Measurements from ENCODE around the gene FBXL14. TPM values are rescaled to one million over a fixed set of nuclear protein-coding genes. Genes with fewer than 3 reads are reported as not detected.

Gene FBXL14
- total RNA-seq, 4 donors from 2014 or later = 6.3 to 20.4 (median 12.7) TPM

GRCh38 chr12:1517007-1517406, 77.4 kb downstream of the FBXL14 start:
- H3K9me3 ChIP-seq = no peaks in the 10 kb centered on the region
- no peak for TF ChIP-seq POLR2A (IDR thresholded peaks at IDR 0.05)
- TF ChIP-seq, protein P1, sequence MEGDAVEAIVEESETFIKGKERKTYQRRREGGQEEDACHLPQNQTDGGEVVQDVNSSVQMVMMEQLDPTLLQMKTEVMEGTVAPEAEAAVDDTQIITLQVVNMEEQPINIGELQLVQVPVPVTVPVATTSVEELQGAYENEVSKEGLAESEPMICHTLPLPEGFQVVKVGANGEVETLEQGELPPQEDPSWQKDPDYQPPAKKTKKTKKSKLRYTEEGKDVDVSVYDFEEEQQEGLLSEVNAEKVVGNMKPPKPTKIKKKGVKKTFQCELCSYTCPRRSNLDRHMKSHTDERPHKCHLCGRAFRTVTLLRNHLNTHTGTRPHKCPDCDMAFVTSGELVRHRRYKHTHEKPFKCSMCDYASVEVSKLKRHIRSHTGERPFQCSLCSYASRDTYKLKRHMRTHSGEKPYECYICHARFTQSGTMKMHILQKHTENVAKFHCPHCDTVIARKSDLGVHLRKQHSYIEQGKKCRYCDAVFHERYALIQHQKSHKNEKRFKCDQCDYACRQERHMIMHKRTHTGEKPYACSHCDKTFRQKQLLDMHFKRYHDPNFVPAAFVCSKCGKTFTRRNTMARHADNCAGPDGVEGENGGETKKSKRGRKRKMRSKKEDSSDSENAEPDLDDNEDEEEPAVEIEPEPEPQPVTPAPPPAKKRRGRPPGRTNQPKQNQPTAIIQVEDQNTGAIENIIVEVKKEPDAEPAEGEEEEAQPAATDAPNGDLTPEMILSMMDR (IDR thresholded peaks at IDR 0.05) = peak in 1 of 6 experiments; percentile 10

More at GRCh38 chr12:1517007-1517406, 77.4 kb downstream of the FBXL14 start:
- peaks cover 0 to 12% (median 0%) of the 10 kb centered on the region in 4 donors for H3K4me1 ChIP-seq
- no peak overlapping the region for H3K4me3 ChIP-seq
- H3K36me3 ChIP-seq = no peaks in the 10 kb centered on the region
- H3K27ac ChIP-seq = no peak overlapping the region
- peak in 1 of 3 donors; percentile 32 for DNase-seq
- no peaks in the 10 kb centered on the region for H3K27me3 ChIP-seq

Other genes starting within 250 kb of the FBXL14 start
- gene WNT5B, start 34.6 kb upstream of the FBXL14 start, total RNA-seq = 1 to 10 TPM in 1 of 4 donors, under 1 TPM in 2, not detected in 1; 0.53 to 9.1 (median 0.94) TPM
- gene ADIPOR2, start 96.5 kb upstream of the FBXL14 start, total RNA-seq = 10 to 100 TPM; 26.4 to 89.1 (median 73.9) TPM
- not detected for gene LRTM2, start 226.0 kb upstream of the FBXL14 start, total RNA-seq